ENCODE results near the gene COQ10A.

- TF ChIP-seq CTCF (IDR thresholded peaks at IDR 0.05) (no peak), POLR2AphosphoS5 (IDR thresholded peaks at IDR 0.05; ENCODE audit: insufficient read depth in 1 of 2, low read depth in 1 of 2) (no peak), POLR2A (IDR thresholded peaks at IDR 0.05) (no peak)
Observed at GRCh38 chr12:56255671-56256070, 11.1 kb upstream of the COQ10A start.
